Measurements from ENCODE around the gene MYDGF. TPM values are rescaled to one million over a fixed set of nuclear protein-coding genes. Genes with fewer than 3 reads are reported as not detected.
A peak's percentile ranks its signal among the peaks of the same experiment; 100 is the strongest.

Gene MYDGF
- total RNA-seq, 4 donors from 2014 or later: 33.5 to 48.7 (median 41.5) TPM

DNA sequence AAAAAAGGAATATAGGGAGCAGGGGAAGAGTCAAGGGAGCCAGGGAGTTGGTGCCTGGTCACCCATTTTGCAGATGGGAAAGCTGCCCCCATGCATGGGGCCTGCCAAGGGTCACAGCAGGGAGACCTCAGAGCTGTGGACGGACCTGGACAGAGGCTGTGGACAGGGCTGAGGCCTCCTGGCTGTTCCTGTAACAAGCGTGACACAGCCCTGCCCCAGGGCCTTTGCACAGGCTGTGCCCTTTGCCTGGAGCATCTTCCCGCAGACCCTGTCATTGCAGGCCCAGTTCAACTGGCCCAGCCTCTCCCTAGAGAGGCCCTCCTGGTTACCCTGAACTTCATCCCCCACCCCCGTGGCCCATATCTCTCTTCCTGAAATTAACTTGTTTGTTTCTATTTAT is 24.4 kb downstream of the MYDGF start:
- WGBS, 2 donors: 88 to 90% methylated on average over 4 of the region's 4 CpGs
- DNase-seq (ENCODE audit: low spot score in 2 of 2): no peak
- Histone ChIP-seq H3K27ac (no peak overlapping the region), H3K4me3 (no peak overlapping the region), H3K36me3 (no peaks in the 10 kb centered on the region), H3K4me1 (peaks cover 0 to 35% (median 13%) of the 10 kb centered on the region in 4 donors), H3K9me3 (no peaks in the 10 kb centered on the region), H3K27me3 (no peaks in the 10 kb centered on the region)
- TF ChIP-seq CTCF (IDR thresholded peaks at IDR 0.05) (no peak), POLR2A (IDR thresholded peaks at IDR 0.05) (no peak), EP300 (IDR thresholded peaks at IDR 0.05) (no peak)

- 83 to 86% methylated on average over 6 of the region's 6 CpGs for WGBS, 2 donors
- Histone ChIP-seq H3K27ac (no peak overlapping the region), H3K4me3 (no peak overlapping the region), H3K36me3 (no peaks in the 10 kb centered on the region), H3K4me1 (peaks cover 0 to 26% (median 19%) of the 10 kb centered on the region in 4 donors), H3K27me3 (no peaks in the 10 kb centered on the region), H3K9me3 (no peaks in the 10 kb centered on the region)
- TF ChIP-seq EP300 (IDR thresholded peaks at IDR 0.05) (no peak), CTCF (IDR thresholded peaks at IDR 0.05) (no peak), POLR2A (IDR thresholded peaks at IDR 0.05) (no peak)
- DNase-seq (ENCODE audit: low spot score in 2 of 2): no peak
Observed at GRCh38 chr19:4642625-4643024, 27.5 kb downstream of the MYDGF start.

- peaks cover 0 to 32% (median 24%) of the 10 kb centered on the region in 4 donors for H3K4me1 ChIP-seq
Observed at GRCh38 chr19:4641132-4641531, 29.0 kb downstream of the MYDGF start.

GRCh38 chr19:4640247-4641000 is 29.7 kb downstream of the MYDGF start:
- Histone ChIP-seq H3K4me1 (peaks cover 0 to 40% (median 31%) of the 10 kb centered on the region in 4 donors), H3K27ac (peak overlapping the region in 3 of 4 donors; percentile 73 to 85 (median 84)), H3K36me3 (no peaks in the 10 kb centered on the region), H3K9me3 (no peaks in the 10 kb centered on the region), H3K4me3 (peak overlapping the region; percentile 51 to 80 (median 69)), H3K27me3 (no peaks in the 10 kb centered on the region)
- no peak for TF ChIP-seq CTCF (IDR thresholded peaks at IDR 0.05)
- TF ChIP-seq POLR2A (IDR thresholded peaks at IDR 0.05): no peak
- no peak for TF ChIP-seq EP300 (IDR thresholded peaks at IDR 0.05)
- 68 to 81% methylated on average over 15 to 17 of the region's 17 CpGs for WGBS, 2 donors
- DNase-seq (ENCODE audit: low spot score in 2 of 2): no peak

More at GRCh38 chr19:4641132-4641531, 29.0 kb downstream of the MYDGF start:
- 70 to 73% methylated on average over 9 to 14 of the region's 14 CpGs for WGBS, 2 donors
- no peak for TF ChIP-seq CTCF (IDR thresholded peaks at IDR 0.05)
- no peak for TF ChIP-seq EP300 (IDR thresholded peaks at IDR 0.05)
- no peak for TF ChIP-seq POLR2A (IDR thresholded peaks at IDR 0.05)
- Histone ChIP-seq H3K36me3 (no peaks in the 10 kb centered on the region), H3K4me3 (no peak overlapping the region), H3K27ac (peak overlapping the region in 1 of 4 donors; percentile 85), H3K27me3 (no peaks in the 10 kb centered on the region), H3K9me3 (no peaks in the 10 kb centered on the region)
- no peak for DNase-seq (ENCODE audit: low spot score in 2 of 2)

DNA sequence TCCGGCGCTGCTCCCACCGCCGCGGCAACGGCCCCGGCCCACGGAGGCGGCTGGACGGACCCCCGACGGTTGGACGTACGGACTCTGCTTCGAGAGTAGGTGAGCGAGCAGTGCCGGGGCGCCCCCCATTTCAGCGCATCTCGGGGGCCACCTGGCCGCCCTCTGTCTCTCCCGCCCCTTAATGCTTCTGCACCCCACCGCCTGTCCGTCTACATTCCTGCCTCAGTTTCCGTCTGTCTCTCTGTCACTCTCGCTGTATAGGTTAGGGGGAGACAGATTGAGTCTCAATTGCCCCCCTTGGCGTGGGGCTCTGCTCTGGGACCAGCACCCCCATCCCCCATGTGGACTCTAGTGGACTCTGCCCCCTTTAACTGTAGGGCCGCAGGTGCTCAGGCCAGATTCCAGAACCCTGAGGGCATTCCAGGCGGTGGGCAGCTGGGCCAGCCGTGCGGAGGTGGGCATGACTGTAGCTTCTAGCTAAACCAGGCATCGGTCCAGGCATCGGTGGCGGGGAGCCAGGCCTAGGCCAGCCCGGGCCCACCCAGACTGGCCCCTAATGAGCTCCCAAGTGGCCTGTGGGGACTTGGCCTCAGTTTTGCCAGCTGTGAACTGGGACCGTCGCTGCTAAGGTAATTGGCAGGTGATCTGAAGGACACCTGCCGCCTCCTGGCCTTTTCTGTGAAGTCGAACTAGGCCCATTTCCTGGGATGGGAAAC is 30.5 kb downstream of the MYDGF start:
- peak overlapping the region; percentile 35 to 85 (median 78) for H3K27ac ChIP-seq
- DNase-seq (ENCODE audit: low spot score in 2 of 2): no peak
- no peaks in the 10 kb centered on the region for H3K27me3 ChIP-seq
- H3K9me3 ChIP-seq: no peaks in the 10 kb centered on the region
- peak in 1 of 2 donors; percentile 32 for TF ChIP-seq POLR2A (IDR thresholded peaks at IDR 0.05)
- no peak for TF ChIP-seq EP300 (IDR thresholded peaks at IDR 0.05)
- H3K4me1 ChIP-seq: peaks cover 0 to 43% (median 31%) of the 10 kb centered on the region in 4 donors
- H3K4me3 ChIP-seq: peak overlapping the region; percentile 51 to 80 (median 69)
- no peaks in the 10 kb centered on the region for H3K36me3 ChIP-seq
- 6% methylated on average over 31 to 39 of the region's 39 CpGs for WGBS, 2 donors
